ENCODE measurements around the gene SLC13A2. TPM values are rescaled to one million over a fixed set of nuclear protein-coding genes. Genes with fewer than 3 reads are reported as not detected.

Gene SLC13A2
- total RNA-seq, 1 experiment from 2014 or later, result not detected

- no peaks in the 10 kb centered on the region; a peak in 1 of 5 replicates for H3K9me3 Mint-ChIP-seq
- no peaks in the 10 kb centered on the region; a peak in 1 of 7 replicates for H3K36me3 Mint-ChIP-seq (ENCODE audit: insufficient read depth in 1 of 3, low read depth in 3 of 3)
- Histone ChIP-seq H3K14ac (ENCODE audit: insufficient read depth, low read length) (no peak overlapping the region), H3K18ac (ENCODE audit: insufficient read length, low read depth, low read length) (no peak overlapping the region), H3K56ac (ENCODE audit: insufficient read length, low read depth, low read length) (no peak overlapping the region), H3K79me1 (ENCODE audit: insufficient read depth, low read depth, low read length, poor library complexity, severe bottlenecking) (no peaks in the 10 kb centered on the region), H3K23ac (ENCODE audit: insufficient read length, low read depth, low read length) (no peak overlapping the region), H3K4me1 (ENCODE audit: insufficient read depth, low read length) (peaks cover 2% of the 10 kb centered on the region; the same call in 1 of the 2 replicates), H3T11ph (ENCODE audit: low read length) (no peak overlapping the region), H3K4me2 (ENCODE audit: insufficient read depth, insufficient read length, low read length) (no peak overlapping the region), H3K9me3 (ENCODE audit: control insufficient read depth, low read depth, low read length) (no peaks in the 10 kb centered on the region), H4K5ac (ENCODE audit: insufficient read length, low read depth, low read length) (no peak overlapping the region), H4K91ac (ENCODE audit: insufficient read length, low read depth, low read length) (no peak overlapping the region), H3K27ac (ENCODE audit: insufficient read length, low read depth, low read length) (no peak overlapping the region), H4K20me1 (ENCODE audit: control insufficient read depth, insufficient read depth, insufficient read length) (no peaks in the 10 kb centered on the region), H2BK120ac (ENCODE audit: low read depth, low read length, poor library complexity, severe bottlenecking) (no peak overlapping the region), H3K23me2 (ENCODE audit: insufficient read length, low read depth, low read length, poor library complexity, severe bottlenecking) (no peaks in the 10 kb centered on the region), H3K4ac (ENCODE audit: low read depth, low read length) (no peak overlapping the region), H2BK15ac (ENCODE audit: low read depth, low read length) (no peak overlapping the region), H2AK5ac (ENCODE audit: insufficient read length, low read length) (no peak overlapping the region), H2BK5ac (ENCODE audit: insufficient read length, low read length) (no peak overlapping the region), H2BK20ac (ENCODE audit: low read depth, low read length, poor library complexity, severe bottlenecking) (no peak overlapping the region), H3K9ac (ENCODE audit: extremely low read depth, insufficient read length, low read length) (no peak overlapping the region), H4K8ac (replicated peaks; ENCODE audit: insufficient read length, low read depth, low read length) (no peak overlapping the region), H2BK12ac (ENCODE audit: insufficient read length, low read depth, low read length) (no peak overlapping the region), H2AFZ (ENCODE audit: low read length) (no peak overlapping the region), H3K79me2 (ENCODE audit: insufficient read depth, low read length) (no peaks in the 10 kb centered on the region), H3K27me3 (ENCODE audit: insufficient read depth, low read length) (no peaks in the 10 kb centered on the region)
- WGBS (ENCODE audit: extremely low coverage, insufficient read length, low lambda C conversion rate), result no CpG with 5 or more reads among the region's 8 CpGs
- peaks cover 13 to 24% of the 10 kb centered on the region in 2 experiments for H3K4me1 Mint-ChIP-seq
- DNase-seq, result no peak
- H3K27me3 Mint-ChIP-seq (ENCODE audit: low read depth), result peaks cover 19% of the 10 kb centered on the region
- no peak overlapping the region for H3K27ac Mint-ChIP-seq
- no peak for TF ChIP-seq CTCF (conservative IDR thresholded peaks at IDR 0.05)
- H3K4me3 Mint-ChIP-seq, result no peak overlapping the region
Observed at GRCh38 chr17:28495635-28496034, 22.2 kb downstream of the SLC13A2 start.
